Measurements from ENCODE around the gene TM9SF4.

TM9SF4 gene

DNA sequence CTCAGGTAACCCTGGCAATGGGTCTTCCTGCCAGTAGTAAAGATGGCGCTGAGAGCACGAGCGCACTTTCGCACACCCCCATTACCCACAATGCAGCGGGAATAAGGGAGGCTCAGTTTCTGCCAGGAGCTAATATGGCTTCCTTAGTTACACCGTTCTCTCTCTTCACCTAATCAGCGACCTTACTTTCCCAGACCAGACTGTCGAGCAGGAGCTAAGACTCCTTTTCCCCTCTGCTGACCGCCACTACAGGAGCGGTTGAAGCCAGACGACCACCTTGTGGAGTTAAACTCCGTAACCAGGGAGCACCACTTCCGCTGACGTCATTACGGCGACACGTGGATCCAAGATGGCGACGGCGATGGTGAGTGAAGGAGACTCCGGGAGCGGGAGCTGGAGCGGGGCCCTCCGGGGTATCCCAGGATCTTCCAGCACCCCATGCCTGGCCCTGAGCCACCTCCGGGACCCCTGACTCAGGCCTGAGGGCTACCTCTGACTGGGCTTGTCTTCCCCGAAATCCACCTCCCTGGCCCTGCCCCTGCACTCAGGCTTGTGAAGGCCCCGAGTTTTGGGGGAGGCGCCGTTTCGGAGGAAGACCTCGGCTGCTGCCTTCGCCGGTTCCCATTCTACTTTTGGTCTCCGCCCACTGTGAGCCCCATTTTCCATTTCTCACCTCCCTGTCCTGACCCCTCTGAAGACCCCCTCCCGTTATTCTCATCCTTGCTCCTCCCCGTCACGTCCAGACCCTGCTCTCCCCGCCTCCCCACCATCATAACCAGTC lies at the start of gene TM9SF4:
TM9SF4 (plus strand) TSS at position 323 of the 781 bp plus-strand sequence; CDS start at position 350, 27 bp downstream.
- peaks cover 11% of the 10 kb centered on the region for H3K36me3 Mint-ChIP-seq (ENCODE audit: low read depth)
- peak within 1 kb of the TSS; percentile 96 for H3K4me3 Mint-ChIP-seq
- no peaks in the 10 kb centered on the region for H3K9me3 Mint-ChIP-seq
- H3K27me3 Mint-ChIP-seq (ENCODE audit: low read depth) = no peaks in the 10 kb centered on the region
- peaks cover 25% of the 10 kb centered on the region for H3K4me1 Mint-ChIP-seq (ENCODE audit: low read depth)
- DNase-seq (ENCODE audit: low spot score) = peak; percentile 87
- peak within 1 kb of the TSS; percentile 100 for H3K27ac Mint-ChIP-seq

- no peak overlapping the region for H3K27ac Mint-ChIP-seq
- H3K36me3 Mint-ChIP-seq (ENCODE audit: low read depth) = no peaks in the 10 kb centered on the region
- no peaks in the 10 kb centered on the region for H3K9me3 Mint-ChIP-seq
- peak; percentile 10 for DNase-seq (ENCODE audit: low spot score)
- peaks cover 21% of the 10 kb centered on the region for H3K27me3 Mint-ChIP-seq (ENCODE audit: low read depth)
- H3K4me1 Mint-ChIP-seq (ENCODE audit: low read depth) = peaks cover 6% of the 10 kb centered on the region
- H3K4me3 Mint-ChIP-seq = no peak overlapping the region
These were observed 46.7 kb upstream of the TM9SF4 start for GRCh38 chr20:32062776-32063170.

DNA sequence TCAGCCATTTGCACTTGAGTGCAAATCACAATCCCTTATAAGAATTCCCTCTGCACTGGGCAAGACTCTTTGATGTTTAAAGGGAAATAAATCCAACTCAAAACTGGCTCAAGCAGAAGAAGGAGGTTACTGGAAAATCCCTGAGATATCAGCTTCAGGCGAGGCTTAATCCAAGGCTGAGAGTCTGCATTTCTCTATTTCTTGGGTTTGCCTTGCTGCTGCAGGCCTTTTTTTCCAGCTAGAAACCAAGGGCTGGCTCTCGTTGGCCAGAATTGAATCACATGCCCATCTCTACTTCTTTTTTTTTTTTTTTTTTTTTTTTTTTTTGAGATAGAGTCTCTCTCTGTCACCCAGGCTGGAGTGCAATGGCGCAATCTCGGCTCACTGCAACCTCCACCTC lies 45.8 kb upstream of the TM9SF4 start:
- no peaks in the 10 kb centered on the region for H3K36me3 Mint-ChIP-seq (ENCODE audit: low read depth)
- no peaks in the 10 kb centered on the region for H3K9me3 Mint-ChIP-seq
- peaks cover 20% of the 10 kb centered on the region for H3K27me3 Mint-ChIP-seq (ENCODE audit: low read depth)
- no peak overlapping the region for H3K4me3 Mint-ChIP-seq
- no peak overlapping the region for H3K27ac Mint-ChIP-seq
- DNase-seq (ENCODE audit: low spot score) = no peak
- peaks cover 6% of the 10 kb centered on the region for H3K4me1 Mint-ChIP-seq (ENCODE audit: low read depth)

DNA sequence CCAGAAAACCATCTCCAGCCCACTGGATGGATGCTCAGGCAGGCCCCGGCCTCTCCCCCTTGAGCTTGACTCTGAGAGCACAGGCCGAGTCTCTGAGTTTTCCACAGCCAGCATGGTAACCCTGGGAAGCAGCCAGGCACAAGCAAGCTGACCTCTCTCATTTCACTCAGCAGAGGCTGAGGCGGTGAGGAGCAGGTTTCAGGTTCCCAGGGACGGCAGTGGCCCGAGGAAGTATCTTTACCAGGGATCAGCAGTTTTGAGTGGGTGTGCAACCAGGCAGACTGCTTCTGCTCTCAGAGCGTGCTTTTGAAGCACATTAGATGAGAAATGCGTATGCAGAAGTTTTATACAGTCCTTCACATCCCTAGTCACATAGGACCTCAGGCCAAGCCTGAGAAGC lies 44.8 kb upstream of the TM9SF4 start:
- Mint-ChIP-seq H3K4me1 (ENCODE audit: low read depth) (peaks cover 11% of the 10 kb centered on the region), H3K27me3 (ENCODE audit: low read depth) (peaks cover 15% of the 10 kb centered on the region), H3K9me3 (no peaks in the 10 kb centered on the region), H3K27ac (no peak overlapping the region), H3K36me3 (ENCODE audit: low read depth) (no peaks in the 10 kb centered on the region), H3K4me3 (no peak overlapping the region)
- no peak for DNase-seq (ENCODE audit: low spot score)

- no peaks in the 10 kb centered on the region for H3K36me3 Mint-ChIP-seq (ENCODE audit: low read depth)
- H3K9me3 Mint-ChIP-seq = no peaks in the 10 kb centered on the region
- H3K27ac Mint-ChIP-seq = no peak overlapping the region
- no peak for DNase-seq (ENCODE audit: low spot score)
- H3K4me1 Mint-ChIP-seq (ENCODE audit: low read depth) = peaks cover 17% of the 10 kb centered on the region
- H3K4me3 Mint-ChIP-seq = no peak overlapping the region
- H3K27me3 Mint-ChIP-seq (ENCODE audit: low read depth) = peaks cover 2% of the 10 kb centered on the region
These were observed 42.2 kb upstream of the TM9SF4 start for GRCh38 chr20:32067234-32067821.

DNA sequence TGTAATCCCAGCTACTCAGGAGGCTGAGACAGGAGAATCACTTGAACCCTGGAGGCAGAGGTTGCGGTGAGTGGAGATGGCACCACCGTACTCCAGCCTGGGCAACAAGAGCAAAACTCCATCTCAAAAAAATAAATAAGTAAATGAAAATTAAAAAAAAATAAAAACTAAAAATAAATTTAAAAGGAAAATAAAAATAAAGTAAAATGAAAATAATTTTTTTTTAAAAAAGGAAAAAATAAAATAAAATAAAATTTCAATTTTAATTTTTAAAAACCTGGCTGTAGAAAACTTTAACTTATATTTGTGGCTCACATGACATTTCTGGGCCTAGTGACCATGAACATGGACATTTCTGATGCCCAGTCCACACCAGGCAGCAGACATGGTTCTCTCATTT lies 41.3 kb upstream of the TM9SF4 start:
- H3K36me3 Mint-ChIP-seq (ENCODE audit: low read depth) = no peaks in the 10 kb centered on the region
- no peak overlapping the region for H3K27ac Mint-ChIP-seq

DNA sequence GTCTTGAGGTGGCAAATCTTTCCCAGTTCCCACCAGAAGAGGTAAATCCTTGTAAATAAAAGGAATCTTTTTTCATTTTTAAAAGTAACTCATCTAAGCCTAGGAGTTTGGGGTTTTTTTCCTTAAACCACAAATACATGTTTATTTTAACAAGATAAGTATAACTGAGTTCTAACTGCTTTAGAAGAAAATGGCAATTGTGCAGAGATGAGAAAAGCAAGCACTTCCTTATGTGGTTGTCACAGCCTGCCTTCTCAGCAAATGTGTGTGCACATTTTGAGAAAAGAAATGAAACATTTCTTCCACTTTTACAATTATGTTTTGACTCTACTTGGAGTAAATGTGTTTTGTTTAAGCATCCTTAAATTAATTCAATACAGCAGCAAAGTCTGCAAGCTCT lies 39.8 kb upstream of the TM9SF4 start:
- no peak overlapping the region for H3K4me3 Mint-ChIP-seq
- H3K36me3 Mint-ChIP-seq (ENCODE audit: low read depth) = no peaks in the 10 kb centered on the region
- H3K27ac Mint-ChIP-seq = no peak overlapping the region
- H3K4me1 Mint-ChIP-seq (ENCODE audit: low read depth) = peaks cover 13% of the 10 kb centered on the region
- DNase-seq (ENCODE audit: low spot score) = no peak
- H3K9me3 Mint-ChIP-seq = no peaks in the 10 kb centered on the region
- peaks cover 2% of the 10 kb centered on the region for H3K27me3 Mint-ChIP-seq (ENCODE audit: low read depth)

More for the DNA sequence above, 41.3 kb upstream of the TM9SF4 start:
- H3K9me3 Mint-ChIP-seq = no peaks in the 10 kb centered on the region
- DNase-seq (ENCODE audit: low spot score) = no peak
- H3K27me3 Mint-ChIP-seq (ENCODE audit: low read depth) = peaks cover 2% of the 10 kb centered on the region
- H3K4me1 Mint-ChIP-seq (ENCODE audit: low read depth) = peaks cover 13% of the 10 kb centered on the region
- H3K4me3 Mint-ChIP-seq = no peak overlapping the region

GRCh38 chr20:32070282-32070681 lies 39.2 kb upstream of the TM9SF4 start:
- no peak overlapping the region for H3K27ac Mint-ChIP-seq
- H3K36me3 Mint-ChIP-seq (ENCODE audit: low read depth) = no peaks in the 10 kb centered on the region
- DNase-seq (ENCODE audit: low spot score) = no peak
- H3K27me3 Mint-ChIP-seq (ENCODE audit: low read depth) = peaks cover 2% of the 10 kb centered on the region
- H3K4me1 Mint-ChIP-seq (ENCODE audit: low read depth) = peaks cover 13% of the 10 kb centered on the region
- H3K9me3 Mint-ChIP-seq = no peaks in the 10 kb centered on the region
- no peak overlapping the region for H3K4me3 Mint-ChIP-seq

DNA sequence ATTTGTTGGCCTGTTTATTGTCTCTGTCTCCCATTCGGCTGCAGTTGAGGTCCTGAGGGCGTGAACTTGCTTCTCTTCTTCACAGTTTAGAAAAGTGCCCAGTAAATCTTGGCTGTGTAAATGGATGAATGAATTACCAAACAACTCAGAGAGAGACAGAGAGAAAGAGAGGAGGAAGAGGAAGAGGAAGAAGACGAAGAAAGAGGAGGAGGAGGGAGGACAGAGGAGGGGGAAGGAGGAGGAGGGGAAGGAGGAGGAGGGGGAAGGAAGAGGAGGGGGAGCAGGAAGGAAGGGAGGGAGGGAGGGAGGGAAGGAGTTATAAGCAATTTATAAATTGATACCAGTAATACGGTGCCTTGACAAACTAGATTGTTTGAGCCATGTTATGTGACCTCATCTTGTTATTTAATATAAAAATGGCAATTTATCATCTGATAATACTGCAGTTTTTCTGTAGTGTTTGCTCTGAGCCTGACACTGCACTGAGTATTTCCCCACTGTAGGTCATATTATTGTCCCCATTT lies 38.8 kb upstream of the TM9SF4 start:
- Mint-ChIP-seq H3K27me3 (ENCODE audit: low read depth) (peaks cover 2% of the 10 kb centered on the region), H3K9me3 (no peaks in the 10 kb centered on the region), H3K4me3 (no peak overlapping the region), H3K4me1 (ENCODE audit: low read depth) (peaks cover 13% of the 10 kb centered on the region), H3K27ac (peak overlapping the region; percentile 10), H3K36me3 (ENCODE audit: low read depth) (no peaks in the 10 kb centered on the region)
- DNase-seq (ENCODE audit: low spot score) = no peak

DNA sequence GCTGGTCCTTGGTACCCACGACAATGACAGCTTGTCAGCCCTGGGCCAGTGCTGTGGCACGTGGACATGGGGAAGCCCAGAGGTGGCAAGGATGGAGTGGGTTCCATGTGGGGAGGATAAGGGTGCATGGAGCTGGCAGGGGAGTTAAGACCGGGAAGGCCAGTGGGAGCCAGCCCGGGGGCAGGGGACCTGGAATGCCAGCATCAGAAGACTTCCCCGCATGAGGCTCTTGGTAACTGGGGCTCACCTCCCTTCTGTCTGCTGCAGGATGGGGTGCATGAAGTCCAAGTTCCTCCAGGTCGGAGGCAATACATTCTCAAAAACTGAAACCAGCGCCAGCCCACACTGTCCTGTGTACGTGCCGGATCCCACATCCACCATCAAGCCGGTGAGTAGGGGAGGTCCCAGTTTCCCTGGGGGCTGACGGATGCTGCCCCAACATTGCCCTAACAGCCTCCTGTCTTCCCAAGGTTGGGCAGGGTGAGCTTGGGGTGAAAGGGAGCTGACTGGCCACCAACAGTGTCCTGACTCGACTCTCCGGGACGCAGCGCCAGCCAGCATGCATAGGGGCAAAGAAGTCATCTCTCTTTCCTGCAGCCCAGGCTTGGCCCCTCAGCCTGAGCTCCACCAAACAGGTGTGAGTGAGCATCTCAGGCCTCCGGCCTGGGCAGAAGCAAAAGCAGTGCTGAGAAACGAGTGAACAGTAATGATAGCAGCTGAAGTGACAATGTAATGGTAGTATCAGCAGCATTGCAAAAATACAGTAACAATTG lies 37.9 kb upstream of the TM9SF4 start:
- Mint-ChIP-seq H3K27ac (no peak overlapping the region), H3K4me3 (no peak overlapping the region), H3K9me3 (no peaks in the 10 kb centered on the region), H3K4me1 (ENCODE audit: low read depth) (peaks cover 13% of the 10 kb centered on the region), H3K36me3 (ENCODE audit: low read depth) (no peaks in the 10 kb centered on the region), H3K27me3 (ENCODE audit: low read depth) (peaks cover 2% of the 10 kb centered on the region)
- no peak for DNase-seq (ENCODE audit: low spot score)

DNA sequence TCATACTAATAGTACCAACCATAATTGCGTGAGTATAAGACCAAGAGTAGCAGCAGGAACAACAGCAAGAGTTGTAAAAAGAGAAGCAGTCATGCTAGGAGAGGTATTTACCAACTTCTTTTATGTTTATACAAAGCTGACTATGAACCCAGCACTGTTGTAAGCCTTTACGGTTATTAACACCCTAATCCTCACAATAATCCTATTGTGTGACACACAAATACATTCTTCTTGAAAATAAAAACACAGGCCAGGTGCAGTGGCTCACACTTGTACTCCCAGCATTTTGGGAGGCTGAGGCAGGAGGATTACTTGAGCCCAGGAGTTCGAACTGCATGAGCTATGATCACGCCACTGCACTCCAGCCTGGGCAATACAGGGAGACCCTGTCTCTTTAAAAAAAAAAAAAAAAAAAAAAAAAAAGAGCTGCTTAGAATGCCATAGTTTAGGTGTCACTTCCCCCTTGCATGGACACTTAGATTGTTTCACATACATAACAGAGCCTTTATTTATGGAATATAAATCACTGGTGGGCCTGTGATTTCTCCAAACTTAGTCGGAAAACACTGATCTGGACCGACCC lies 37.3 kb upstream of the TM9SF4 start:
- Mint-ChIP-seq H3K27ac (no peak overlapping the region), H3K4me3 (no peak overlapping the region), H3K36me3 (ENCODE audit: low read depth) (no peaks in the 10 kb centered on the region), H3K9me3 (no peaks in the 10 kb centered on the region), H3K4me1 (ENCODE audit: low read depth) (peaks cover 13% of the 10 kb centered on the region), H3K27me3 (ENCODE audit: low read depth) (peaks cover 2% of the 10 kb centered on the region)
- DNase-seq (ENCODE audit: low spot score) = no peak

DNA sequence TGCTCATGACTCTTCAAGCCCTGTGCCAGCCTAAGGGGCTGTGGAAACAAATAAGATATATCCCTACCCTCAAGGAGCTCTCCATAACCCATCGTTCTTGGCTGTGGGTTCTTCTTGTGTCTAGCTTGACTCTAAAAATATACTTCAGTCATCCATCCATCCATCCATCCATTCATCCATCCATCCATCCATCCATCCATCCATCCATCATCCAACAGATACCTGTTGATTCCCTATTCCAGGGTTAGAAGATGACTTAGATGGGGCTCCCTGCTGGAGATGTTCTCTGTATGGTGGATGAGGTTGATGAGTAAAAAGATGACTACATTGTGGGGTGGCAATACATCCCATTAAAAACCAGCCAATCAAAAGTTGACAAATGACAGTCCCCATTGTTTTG lies 34.0 kb upstream of the TM9SF4 start:
- no peak for DNase-seq (ENCODE audit: low spot score)

DNA sequence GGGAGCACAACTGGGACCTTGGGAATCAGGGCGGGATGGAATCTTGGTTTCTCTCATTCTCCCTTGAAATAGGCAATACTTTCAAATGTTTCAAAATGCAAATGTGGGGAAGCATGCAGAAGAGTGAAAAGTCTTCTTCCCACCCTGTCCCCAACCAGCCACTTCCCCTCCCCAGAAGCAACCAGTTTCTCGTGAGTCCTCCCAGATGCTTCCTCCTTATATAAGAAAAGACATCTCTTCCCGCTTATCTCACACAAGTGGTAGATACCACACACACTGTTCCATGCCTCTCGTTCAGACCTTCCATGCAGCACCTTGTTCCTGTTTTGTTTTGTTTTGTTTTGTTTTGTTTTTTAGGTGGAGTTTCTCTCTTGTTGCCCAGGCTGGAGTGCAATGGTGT lies 32.3 kb upstream of the TM9SF4 start:
- Mint-ChIP-seq H3K27me3 (ENCODE audit: low read depth) (no peaks in the 10 kb centered on the region), H3K27ac (no peak overlapping the region), H3K4me3 (no peak overlapping the region), H3K36me3 (ENCODE audit: low read depth) (no peaks in the 10 kb centered on the region), H3K4me1 (ENCODE audit: low read depth) (no peaks in the 10 kb centered on the region), H3K9me3 (no peaks in the 10 kb centered on the region)
- DNase-seq (ENCODE audit: low spot score) = no peak

More for the DNA sequence above, 34.0 kb upstream of the TM9SF4 start:
- Mint-ChIP-seq H3K27me3 (ENCODE audit: low read depth) (no peaks in the 10 kb centered on the region), H3K4me1 (ENCODE audit: low read depth) (peaks cover 1% of the 10 kb centered on the region), H3K9me3 (no peaks in the 10 kb centered on the region), H3K36me3 (ENCODE audit: low read depth) (no peaks in the 10 kb centered on the region), H3K4me3 (no peak overlapping the region), H3K27ac (no peak overlapping the region)

GRCh38 chr20:32078322-32078721 lies 31.2 kb upstream of the TM9SF4 start:
- Mint-ChIP-seq H3K27me3 (ENCODE audit: low read depth) (no peaks in the 10 kb centered on the region), H3K9me3 (no peaks in the 10 kb centered on the region), H3K27ac (no peak overlapping the region), H3K36me3 (ENCODE audit: low read depth) (no peaks in the 10 kb centered on the region), H3K4me3 (no peak overlapping the region), H3K4me1 (ENCODE audit: low read depth) (no peaks in the 10 kb centered on the region)
- DNase-seq (ENCODE audit: low spot score) = no peak
